HCT116 (cell line): Measurements from ENCODE around the gene RHEB.

ENCODE experiments used
- CBX3 ChIP-seq: IDR thresholded peaks from 2 replicates; pipeline ENCODE4 v1.6.1; 2012; ENCODE audit warnings: low read depth
- ELF1 ChIP-seq: IDR thresholded peaks from 2 replicates; pipeline ENCODE4 v1.6.1; 2012; ENCODE audit warnings: low read depth, borderline replicate concordance
- EZH2 ChIP-seq: fragments of 200-600 bp; sonication (generic); IDR thresholded peaks from 2 replicates; pipeline ENCODE4 v1.6.1; 2017; ENCODE audit warnings: antibody characterized with exemption, mixed run types
- JUND ChIP-seq: IDR thresholded peaks from 2 replicates; pipeline ENCODE4 v1.6.1; 2012
- POLR2A ChIP-seq: IDR thresholded peaks from 2 replicates; pipeline ENCODE4 v1.7.0; 2011; ENCODE audit warnings: borderline replicate concordance; ENCODE audit not compliant: insufficient read depth, insufficient read length; ENCODE audit errors: extremely low read depth
- POLR2AphosphoS5 ChIP-seq: IDR thresholded peaks from 2 replicates; pipeline ENCODE4 v1.6.1; 2011; ENCODE audit warnings: mild to moderate bottlenecking, low read depth, low read length, moderate library complexity
- SIN3A ChIP-seq: IDR thresholded peaks from 2 replicates; pipeline ENCODE4 v1.6.1; 2012; ENCODE audit warnings: low read depth
- TF ChIP-seq, protein P1 (sequence below): IDR thresholded peaks from 2 replicates; pipeline ENCODE4 v1.6.1; 2012; ENCODE audit warnings: low read depth
- TF ChIP-seq, protein P2 (sequence below), 3 experiments: fragments of 200-600 bp in 1 of 3; sonication (generic) in 1 of 3; IDR thresholded peaks in 2 of 3; conservative IDR thresholded peaks in 1 of 3; 2 replicates each; pipeline ENCODE4 v1.5.1; 2012 to 2017; ENCODE audit warnings: low read depth in 2 of 3, low read length in 2 of 3, antibody characterized with exemption in 1 of 3, borderline replicate concordance in 1 of 3, control low read depth in 1 of 3, mild to moderate bottlenecking in 1 of 3, mixed read lengths in 1 of 3, mixed run types in 1 of 3, moderate library complexity in 1 of 3; ENCODE audit not compliant: insufficient read depth in 1 of 3

DNA sequence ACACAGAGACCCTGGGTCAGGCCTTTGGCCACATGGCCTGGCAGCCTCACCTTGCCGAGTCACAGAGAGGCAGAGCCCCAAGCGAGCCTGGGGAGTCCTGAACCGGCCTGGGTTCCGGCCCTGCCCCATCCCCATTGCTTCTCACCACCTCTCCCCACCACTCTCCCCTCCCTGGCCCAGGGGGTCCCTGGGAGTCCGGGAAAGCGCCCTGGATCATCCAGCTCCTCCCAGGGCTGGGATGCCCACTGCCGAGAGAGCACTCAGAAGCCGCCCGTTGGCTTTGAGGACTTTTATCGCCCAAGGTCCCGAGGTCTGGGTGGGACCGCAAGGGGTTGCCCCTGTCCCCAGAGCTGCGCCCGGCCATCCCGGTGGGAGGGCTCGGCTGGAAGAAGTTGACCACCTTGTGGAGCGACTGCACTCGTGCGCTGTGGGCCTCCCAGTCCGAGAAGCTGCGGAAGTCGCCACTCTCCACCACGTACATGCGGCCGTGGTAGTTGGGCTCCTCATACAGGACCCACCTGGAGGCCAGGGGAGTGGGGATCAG is 87.9 kb downstream of the RHEB start:
- TF ChIP-seq, protein P1, sequence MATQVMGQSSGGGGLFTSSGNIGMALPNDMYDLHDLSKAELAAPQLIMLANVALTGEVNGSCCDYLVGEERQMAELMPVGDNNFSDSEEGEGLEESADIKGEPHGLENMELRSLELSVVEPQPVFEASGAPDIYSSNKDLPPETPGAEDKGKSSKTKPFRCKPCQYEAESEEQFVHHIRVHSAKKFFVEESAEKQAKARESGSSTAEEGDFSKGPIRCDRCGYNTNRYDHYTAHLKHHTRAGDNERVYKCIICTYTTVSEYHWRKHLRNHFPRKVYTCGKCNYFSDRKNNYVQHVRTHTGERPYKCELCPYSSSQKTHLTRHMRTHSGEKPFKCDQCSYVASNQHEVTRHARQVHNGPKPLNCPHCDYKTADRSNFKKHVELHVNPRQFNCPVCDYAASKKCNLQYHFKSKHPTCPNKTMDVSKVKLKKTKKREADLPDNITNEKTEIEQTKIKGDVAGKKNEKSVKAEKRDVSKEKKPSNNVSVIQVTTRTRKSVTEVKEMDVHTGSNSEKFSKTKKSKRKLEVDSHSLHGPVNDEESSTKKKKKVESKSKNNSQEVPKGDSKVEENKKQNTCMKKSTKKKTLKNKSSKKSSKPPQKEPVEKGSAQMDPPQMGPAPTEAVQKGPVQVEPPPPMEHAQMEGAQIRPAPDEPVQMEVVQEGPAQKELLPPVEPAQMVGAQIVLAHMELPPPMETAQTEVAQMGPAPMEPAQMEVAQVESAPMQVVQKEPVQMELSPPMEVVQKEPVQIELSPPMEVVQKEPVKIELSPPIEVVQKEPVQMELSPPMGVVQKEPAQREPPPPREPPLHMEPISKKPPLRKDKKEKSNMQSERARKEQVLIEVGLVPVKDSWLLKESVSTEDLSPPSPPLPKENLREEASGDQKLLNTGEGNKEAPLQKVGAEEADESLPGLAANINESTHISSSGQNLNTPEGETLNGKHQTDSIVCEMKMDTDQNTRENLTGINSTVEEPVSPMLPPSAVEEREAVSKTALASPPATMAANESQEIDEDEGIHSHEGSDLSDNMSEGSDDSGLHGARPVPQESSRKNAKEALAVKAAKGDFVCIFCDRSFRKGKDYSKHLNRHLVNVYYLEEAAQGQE = no peak
- TF ChIP-seq POLR2A = no peak
- TF ChIP-seq POLR2AphosphoS5 = no peak
- TF ChIP-seq, protein P2, sequence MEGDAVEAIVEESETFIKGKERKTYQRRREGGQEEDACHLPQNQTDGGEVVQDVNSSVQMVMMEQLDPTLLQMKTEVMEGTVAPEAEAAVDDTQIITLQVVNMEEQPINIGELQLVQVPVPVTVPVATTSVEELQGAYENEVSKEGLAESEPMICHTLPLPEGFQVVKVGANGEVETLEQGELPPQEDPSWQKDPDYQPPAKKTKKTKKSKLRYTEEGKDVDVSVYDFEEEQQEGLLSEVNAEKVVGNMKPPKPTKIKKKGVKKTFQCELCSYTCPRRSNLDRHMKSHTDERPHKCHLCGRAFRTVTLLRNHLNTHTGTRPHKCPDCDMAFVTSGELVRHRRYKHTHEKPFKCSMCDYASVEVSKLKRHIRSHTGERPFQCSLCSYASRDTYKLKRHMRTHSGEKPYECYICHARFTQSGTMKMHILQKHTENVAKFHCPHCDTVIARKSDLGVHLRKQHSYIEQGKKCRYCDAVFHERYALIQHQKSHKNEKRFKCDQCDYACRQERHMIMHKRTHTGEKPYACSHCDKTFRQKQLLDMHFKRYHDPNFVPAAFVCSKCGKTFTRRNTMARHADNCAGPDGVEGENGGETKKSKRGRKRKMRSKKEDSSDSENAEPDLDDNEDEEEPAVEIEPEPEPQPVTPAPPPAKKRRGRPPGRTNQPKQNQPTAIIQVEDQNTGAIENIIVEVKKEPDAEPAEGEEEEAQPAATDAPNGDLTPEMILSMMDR (IDR thresholded peaks at IDR 0.05 in 2 of 3, conservative IDR thresholded peaks at IDR 0.05 in 1 of 3; ENCODE audit: borderline replicate concordance in 1 of 3, insufficient read depth in 1 of 3, low read depth in 2 of 3, low read length in 2 of 3) = no peak
- no peak for TF ChIP-seq EZH2
- no peak for TF ChIP-seq CBX3
- TF ChIP-seq SIN3A = no peak
- no peak for TF ChIP-seq JUND
- TF ChIP-seq ELF1 = no peak
